NCI-H510A treated with DMSO at 0.1 percent for 48 hours (cell line): ENCODE data around the gene SLX4IP.

Experiments used
- DNase-seq: peaks from one replicate; lab custom pipeline; 2025; lab: John Stamatoyannopoulos, UW

Gene SLX4IP

DNA sequence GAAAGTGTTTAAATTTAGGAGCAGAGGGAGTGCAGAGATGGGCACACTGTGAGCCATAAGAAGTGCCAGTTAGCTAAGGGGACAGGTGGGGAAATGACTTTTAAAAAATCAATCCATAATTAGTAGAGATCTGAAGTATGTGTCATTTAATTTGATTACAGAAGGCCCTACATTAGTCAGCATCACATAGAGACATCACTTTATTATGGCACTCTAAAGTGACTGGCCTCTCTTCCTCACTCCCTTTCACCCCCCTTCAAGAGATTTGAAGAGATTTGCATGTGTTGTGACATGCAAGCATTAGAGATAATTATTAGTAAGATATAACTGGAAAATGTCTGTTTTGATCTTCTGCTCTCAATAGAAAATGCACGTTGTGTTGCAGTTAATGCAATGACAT, 86.7 kb downstream of the SLX4IP start:
- no peak for DNase-seq

DNA sequence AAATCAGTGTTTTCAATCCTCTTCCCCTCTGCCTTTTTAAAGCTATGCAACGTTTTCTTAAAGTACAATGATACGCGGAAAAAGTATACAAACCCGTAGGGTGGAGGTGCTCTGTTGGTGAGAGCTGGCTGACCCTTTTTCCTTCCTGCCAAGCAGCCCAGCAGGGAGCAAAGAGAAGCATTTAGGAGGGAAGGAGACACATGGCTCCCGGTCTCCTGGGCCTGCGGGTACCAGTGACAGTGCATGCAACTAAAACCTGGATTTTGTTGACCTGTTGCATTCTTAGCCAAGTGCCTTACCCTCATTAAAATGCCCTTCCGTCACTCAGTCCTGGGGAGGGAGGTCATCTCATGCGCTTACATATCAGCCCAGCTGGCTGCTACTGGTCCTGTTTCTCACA, 87.2 kb downstream of the SLX4IP start:
- DNase-seq = no peak

DNA sequence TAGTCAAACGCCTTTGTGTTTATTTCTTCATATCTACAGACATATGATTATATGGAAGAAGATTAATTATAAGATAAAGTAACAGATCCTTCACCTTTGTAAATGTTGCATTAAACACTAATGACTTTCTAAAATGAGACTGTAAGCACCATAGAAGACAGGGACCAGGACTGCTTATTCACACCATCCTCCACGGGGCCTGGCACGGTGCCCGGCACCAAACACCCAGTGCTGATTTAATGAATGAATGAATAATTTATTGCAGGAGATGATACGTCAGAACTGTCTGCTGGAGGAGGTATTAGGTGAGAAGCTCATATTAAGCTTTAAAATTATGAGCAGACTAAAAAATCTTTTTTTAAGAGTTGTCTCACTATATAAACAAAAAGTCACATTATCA, 88.3 kb downstream of the SLX4IP start:
- peak; percentile 70 for DNase-seq

DNA sequence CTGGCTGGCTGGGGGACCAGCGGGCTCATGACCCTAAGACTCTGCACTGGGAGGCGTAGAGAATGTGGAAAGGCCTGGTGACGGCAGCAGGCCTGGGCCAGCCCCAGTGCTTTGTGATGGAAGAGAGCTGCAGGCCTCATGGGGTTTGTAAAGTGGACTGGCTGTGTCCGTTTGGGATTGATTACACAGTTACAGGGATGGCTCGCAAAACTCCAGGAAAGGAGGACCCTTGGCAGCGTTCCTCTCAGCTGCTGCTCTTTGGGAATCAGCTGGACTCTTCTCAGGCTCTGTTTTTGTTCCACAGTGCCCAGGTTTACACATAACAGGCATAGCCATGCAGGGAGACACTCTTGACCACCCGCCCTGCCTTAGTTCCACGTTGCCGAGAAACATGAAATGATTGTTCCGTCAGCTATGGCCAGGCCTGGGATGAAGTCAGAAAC, 89.0 kb downstream of the SLX4IP start:
- peak; percentile 67 for DNase-seq

DNA sequence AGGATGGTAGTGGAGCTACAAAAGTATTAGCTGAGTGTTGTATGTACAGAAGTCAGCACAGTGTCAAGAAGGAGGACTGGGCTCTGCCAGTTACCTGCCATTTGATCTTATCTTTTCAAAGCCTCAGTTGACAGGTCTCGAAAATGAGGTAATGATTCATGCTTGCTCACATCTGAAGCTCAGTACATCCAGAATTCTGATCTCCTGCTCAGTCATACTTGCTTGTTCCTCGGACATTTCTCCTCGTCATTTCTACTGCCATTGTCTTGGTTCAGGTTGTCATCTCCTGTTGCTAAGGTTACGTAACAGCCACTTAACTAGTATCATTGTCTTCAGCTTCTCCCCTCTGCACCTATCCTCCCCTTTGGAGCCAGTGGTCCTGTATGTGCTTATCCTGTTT, 89.5 kb downstream of the SLX4IP start:
- peak; percentile 81 for DNase-seq

DNA sequence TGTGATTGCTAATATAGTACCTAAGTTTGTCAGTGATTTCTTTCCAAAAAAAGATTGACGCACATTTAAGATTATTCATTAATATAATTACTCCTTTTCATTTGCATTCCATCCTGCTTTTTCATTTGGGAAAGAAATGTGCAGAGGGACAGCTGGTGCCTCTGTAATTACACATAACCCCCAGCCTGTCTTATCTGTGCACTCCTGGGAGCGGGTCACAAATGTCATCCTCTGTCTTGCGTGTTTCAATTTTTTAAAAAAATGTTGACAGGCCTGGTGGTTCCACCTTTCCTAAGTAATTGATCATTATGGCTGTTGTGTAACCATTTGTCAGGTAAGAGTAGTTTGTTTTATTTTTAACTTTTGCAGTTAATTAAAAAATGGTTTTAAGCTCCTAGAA, 92.7 kb downstream of the SLX4IP start:
- DNase-seq = no peak

DNA sequence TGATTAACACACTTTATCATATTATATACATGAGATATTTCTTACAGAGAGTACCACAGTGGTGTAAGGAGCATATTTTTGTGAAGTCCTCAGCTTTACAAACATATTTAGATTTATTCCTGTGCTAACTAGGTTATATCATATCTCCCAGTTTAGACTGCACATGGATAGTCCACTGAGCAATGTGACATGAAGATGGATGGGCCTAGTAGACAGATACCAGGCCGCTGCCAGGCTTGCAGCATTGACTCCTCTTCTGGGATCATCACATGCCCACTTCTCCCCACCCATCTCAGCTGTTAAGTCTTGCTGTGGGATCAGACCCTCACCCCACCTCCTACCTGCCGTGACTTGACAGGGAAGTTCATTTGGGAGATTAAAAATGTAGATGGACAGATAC, 95.8 kb downstream of the SLX4IP start:
- no peak for DNase-seq

DNA sequence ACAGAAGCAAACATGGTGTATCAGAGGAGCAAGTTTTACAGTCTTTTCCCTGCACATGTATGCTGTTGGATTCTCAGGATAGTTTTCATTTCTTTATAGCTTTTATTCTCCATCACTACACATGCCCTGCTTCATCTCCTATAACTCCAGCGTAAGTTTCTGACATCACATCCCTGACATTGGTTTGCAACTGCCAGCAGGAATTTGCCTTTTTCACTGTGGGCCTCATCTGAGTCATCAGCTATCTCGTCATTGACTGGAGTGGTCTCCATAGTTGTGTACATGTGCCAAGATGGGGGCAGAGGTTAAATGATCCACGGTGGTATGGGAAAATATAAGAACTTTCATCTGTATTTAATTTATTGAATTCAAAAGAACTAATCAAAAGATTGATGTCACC, 96.7 kb downstream of the SLX4IP start:
- no peak for DNase-seq

DNA sequence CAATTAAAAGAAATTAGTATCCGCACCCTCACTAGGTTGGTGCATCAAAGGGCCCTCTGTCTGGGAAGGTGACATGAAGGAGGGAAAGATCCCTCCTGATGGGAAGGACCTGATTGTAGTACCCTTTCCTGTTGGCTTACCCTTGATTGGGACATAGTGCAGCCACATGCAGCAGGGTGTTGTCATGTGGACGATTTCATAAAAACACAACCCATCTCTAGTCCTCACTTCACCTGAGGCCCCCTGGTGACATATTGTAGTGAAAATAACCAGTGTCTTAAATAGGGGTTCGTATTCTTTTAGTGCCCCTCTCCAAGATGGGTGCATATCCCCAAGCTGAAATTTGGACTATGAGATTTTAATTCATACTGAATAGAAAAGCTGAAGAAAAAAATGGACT, 97.3 kb downstream of the SLX4IP start:
- no peak for DNase-seq

DNA sequence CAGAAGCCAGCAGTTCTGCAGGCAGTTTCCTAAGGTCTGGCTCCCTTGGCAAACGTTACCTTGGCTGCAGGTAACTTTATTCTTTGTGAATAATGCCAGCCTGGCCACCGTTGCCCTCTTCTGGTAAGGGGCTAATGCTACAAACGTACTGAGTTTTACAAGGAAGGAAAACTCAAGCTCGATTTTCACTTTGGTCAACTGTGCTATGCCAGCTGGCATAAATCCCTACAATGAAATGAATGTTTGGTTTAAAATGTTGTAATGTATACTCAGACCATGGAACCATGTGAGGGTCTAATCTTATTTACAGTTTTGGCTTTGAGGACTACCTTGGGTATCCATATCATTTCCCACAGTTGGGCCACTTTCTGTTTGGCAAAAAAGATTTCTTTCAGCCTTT, 101.4 kb downstream of the SLX4IP start:
- peak; percentile 60 for DNase-seq

DNA sequence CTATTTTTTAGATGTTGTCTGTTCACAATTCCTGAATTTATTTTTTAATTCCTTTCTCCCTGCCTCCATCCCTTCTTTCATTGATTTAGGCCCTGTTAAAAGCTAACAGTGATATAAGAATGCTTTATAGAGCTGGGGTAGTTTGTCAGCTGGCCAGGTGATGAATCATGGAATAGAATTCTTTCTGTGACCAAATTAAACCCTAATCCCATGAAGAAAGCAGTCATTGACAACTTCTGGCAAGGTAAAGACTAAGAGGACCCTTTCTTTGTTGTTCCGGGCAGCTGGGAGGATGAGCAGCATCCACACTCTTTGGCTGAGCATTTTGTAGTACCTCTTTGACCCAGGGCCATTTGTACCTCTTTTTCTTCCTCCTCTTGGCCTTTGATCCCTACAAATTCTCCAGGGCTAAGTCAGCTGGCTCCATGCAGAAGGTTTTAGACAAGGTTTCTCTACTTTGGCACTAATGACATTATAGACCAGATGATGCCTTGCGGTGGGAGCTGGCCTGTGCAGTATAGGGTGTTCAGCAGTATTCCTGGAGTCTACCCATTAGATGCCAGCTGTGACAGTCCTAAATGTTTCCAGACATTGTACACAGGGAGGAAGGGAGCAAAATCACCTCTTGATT, 102.9 kb downstream of the SLX4IP start:
- no peak for DNase-seq

DNA sequence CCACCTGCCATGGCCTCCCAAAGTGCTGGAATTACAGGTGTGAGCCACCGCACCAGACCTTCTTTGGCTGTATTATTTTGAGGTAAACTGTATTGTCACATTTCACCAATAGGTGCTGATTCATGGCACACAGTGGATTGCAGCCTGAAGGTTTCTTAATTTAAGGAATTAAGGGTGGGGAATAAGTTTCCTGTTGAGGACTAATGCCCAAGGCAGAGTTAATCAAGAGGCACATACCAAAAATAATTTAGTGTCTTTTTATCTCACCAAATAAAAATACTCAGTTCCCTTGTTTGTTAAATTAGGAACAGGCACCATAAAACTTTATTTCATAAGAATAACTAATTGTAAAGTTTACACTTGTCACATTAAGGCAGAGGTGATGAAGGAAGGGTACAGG, 103.7 kb downstream of the SLX4IP start:
- DNase-seq = no peak

DNA sequence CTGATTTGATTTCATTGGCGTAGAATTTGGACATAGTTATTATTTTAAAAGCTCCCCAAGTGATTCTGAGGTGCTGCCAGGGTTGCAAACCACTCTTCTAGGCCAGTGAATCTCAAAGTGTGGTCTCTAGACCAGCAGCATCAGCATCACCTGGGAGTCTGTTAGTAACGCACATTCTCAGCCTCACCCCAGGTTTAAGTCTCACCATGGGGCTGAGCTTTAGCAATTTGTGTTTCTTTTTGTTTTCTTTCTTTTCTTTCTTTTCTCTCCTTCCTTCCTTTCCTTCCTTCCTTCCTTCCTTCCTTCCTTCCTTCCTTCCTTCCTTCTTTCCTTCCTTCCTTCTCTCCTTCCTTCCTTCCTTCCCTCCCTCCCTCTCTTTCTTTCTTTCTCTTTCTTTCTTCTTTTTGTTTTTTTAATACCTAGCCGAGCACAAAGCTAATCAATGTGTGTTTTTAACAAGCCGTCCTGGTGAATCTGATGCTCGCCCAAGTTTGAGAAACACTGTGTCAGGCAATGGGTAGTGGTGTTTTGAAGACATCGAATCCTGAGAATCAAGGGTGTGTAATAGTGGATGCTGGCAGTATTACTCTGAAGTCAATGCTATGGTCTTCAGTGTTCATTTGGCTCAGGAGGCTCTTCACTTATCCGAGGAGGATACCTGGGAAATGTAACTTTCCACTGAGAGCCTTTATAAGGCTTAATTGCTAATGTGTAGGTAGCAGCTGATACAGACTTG, 104.9 kb downstream of the SLX4IP start:
- no peak for DNase-seq

DNA sequence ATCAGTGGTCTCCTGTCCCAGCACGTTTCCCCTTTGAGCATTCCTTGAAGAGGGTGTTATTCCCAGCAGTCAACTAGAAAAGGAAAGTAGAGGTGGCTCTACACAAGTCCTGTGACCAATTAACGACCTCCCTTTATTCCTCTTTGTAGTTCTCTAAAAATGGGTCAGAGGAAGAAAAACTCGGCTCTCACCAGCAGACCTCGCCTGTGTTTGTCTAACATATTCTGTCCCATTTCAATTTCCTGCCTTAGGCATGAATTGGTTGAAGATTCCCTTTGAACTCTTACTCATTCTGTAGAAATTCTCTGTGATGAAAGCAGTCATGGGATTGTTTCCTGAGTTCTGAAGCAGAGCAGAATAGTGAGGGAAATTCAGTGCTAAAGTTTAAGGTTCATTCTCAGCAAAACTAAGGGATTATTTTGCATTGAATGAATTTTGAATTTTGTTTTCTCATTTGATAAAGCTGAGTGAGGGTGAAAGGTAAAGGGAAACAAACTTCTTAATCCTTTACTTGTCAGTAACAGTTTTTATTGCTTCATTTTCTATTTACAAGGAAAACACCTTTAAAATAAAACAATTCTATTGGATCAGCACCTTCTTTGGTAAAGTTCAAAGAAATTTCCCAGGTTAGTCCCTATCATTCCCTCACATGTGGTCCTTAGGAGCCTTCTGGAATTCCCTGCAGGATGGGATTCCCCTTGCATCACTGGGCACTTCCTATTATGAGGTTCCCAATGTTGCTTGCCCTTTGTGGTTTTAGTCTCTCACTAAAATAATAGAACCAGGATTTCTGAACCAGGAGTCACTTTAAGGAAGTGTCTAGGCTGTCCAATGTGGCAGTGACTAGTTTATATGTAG, 105.8 kb downstream of the SLX4IP start:
- DNase-seq = no peak

DNA sequence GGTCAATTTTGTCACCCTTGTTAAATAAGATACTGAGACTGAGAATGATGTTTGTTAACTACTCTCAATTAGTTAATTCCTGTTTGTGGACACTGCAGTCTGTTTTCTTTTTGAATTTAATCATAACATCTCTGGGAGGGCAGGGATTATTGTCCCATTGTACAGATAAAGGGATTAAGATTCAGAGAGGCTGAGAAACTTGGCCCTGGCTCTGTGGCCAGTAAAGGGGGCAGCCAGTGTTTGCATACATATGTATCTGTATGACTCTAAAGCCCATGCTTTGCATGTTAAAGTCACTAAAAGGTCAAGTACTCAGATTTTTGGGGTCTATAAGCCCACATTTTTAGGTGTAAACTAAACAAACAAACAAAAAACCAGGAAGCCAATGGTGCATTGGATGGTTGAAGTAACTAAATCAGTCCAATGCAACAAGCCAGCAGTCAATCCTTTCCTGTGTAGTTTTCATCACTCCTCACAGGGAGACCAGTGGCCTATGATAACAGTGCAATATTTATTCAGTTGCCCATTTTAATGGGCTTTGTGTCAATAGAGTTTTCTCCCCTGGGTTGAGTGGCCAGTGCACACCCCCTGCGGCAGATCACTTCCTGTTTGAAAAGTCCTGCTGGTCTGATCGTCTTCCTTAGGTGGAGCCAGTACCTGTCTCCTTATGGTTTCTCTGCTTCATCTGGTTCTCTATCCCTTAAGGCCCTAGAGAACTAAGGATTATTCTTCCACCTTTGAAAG, 106.7 kb downstream of the SLX4IP start:
- DNase-seq = peak; percentile 94

DNA sequence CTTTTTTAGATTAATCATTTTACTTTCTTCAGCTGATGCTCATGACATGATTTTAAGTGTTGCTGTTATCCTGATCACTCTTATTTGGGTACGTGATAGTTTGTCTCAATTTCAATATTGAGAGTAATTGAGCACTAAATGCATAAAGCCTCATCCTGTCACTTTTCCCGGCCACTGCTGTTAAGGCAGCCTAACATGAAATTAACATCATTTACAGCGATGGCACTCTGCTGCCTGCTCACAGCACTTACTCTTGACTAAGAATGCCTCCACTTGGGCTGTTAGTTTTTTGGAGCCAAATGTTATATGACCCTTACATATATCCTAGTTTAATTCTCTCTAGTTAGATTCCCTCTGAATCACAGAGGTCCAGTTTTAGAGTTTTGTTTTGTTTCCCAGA, 107.3 kb downstream of the SLX4IP start:
- DNase-seq = no peak

DNA sequence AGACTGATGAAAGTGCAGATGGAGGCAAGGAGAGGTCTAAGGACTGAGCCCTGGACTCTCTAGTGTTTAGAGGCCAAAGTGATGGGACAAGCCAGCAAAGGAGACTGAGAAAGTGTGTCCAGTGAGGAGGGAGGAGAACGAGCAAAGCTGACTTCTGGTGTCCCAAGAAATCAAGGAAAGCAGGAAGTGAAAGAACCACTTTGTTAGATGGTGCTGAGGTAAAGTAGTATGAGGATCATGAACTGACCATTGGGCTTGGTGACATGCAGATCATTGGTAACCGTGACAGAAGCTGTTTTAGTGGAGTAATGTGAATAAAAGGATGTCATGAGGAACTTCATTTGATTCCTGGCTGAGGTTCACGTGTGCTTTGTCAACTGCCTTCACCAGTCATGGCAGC, 108.4 kb downstream of the SLX4IP start:
- DNase-seq = no peak

DNA sequence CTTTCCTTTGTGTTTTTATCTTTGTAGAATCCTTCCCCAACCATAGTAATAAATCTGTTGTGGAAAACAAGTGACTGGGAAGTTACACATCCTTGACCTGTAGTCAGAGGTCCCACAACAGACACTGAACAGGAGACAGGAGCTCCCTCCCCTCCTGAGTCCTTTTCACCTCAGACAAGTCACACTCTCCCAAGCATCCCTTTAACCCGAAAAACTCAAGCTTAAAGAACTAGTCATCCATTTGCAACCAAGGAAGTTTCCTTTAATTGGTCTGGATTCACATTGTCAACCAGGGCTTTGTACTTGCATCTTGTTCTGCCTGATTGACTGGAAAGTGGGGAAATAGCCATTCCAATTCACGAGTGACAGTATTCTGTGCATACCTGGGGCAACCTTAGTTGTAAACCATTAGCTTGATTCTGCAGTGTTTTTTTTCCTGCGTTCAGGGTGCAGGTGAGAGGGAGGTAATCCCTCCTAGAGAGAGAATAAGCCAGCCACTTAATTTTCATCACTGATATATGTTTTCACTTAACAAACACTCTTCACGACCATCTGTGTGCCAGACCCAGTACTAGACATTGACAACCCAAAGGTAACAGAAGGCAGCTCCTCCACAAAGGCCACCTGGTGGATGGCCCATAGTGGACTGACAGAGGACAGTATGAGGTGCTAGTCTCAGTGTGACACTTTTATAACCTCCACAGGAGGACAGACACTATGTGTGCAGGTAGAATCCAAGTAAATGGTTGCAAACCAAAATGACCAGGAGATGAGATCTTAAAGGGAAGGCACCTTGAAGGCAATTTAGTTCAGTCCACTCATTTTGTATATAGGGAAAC, 112.4 kb downstream of the SLX4IP start:
- no peak for DNase-seq

DNA sequence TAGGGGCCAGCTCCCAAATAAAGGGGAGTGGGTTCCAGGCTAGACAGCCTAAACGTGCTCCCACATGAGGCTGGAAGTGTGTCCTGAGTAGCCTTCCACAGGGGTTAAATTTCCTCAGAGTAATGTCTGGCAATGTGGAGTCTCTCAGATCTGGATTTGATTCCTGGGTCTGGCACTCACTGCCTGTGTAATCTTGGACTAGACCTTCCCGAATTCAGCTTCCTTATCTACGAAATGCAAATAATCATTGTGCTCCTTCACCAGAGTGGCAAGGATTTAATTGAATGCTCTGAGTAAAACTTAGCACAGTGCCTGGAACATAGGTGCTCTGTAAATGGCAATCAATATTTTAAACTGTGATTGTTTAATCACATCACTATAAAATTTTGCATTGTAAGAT, 114.4 kb downstream of the SLX4IP start:
- no peak for DNase-seq

DNA sequence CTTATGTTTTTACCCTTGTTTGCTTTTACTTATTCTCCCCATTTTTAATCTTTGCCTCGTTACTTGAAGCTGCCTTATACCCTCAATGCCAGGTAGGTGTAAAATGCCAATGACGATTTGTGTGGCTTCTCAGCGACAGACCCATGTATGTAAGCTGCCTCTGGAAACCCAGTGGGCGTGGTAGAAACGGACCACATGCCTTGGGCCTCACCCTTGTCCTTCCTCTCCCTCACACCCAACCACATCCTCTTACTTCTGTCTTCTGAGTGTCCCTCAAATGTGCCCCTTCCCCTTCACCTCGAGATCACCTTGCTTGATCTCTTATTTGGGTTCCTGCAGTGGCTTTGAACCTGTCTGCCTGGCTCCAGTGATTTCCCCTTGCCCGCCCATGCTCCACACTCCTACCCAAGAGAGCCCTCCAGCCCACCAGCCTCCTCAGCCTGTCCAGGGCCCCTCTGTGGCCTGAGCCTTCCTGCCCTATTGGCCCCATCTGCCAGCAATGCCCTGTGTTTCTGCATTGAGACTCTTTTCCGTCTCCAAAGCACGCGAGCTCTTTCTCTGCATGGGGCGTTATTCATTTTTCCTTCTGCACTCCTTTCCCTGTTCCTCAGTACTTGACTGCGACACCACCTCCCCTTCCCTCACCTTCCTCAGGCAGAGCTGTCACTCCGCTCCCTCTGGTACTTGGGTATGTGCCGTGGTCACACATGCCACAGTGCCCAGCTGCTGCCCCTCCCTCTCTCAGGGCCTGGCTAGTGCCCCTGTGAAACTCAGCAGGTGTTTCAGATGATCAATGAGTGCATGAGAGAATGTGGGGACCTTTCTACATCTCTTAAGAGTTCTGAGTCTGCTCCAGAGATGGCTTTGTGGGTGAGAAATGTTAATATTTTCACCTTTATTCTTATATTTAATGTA, 115.4 kb downstream of the SLX4IP start:
- DNase-seq = no peak
